Upper lobe of left lung (tissue), 6 donors: ENCODE results near the gene MXRA7. TPM values are rescaled to one million over a fixed set of nuclear protein-coding genes. Genes with fewer than 3 reads are reported as not detected.

ENCODE experiments used
- ATAC-seq, 2 donors: fragments of 200-7000 bp; cut with Tn5 transposase; one replicate each; pipeline ENCODE4 v1.9.1; 2022; ENCODE audit warnings: mild to moderate bottlenecking in 2 of 2, moderate library complexity in 2 of 2; ENCODE audit not compliant: low FRiP score in 2 of 2
- DNase-seq, 2 donors: peaks; one replicate each; pipeline ENCODE4 v3.0.0-alpha.2; 2019 to 2020
- H3K27ac ChIP-seq, 4 donors: fragments of 200-600 bp; sonication (generic); one replicate each; pipeline ENCODE4 v1.5.1; 2016 to 2019
- H3K27me3 ChIP-seq, 4 donors: fragments of 200-600 bp; sonication (generic); one replicate each; pipeline ENCODE4 v1.5.1; 2017 to 2019
- H3K36me3 ChIP-seq, 4 donors: fragments of 200-600 bp; sonication (generic); one replicate each; pipeline ENCODE4 v1.5.1; 2016 to 2019
- H3K4me1 ChIP-seq, 4 donors: fragments of 200-600 bp; sonication (generic); one replicate each; pipeline ENCODE4 v1.5.1; 2018 to 2019
- H3K4me3 ChIP-seq, 4 donors: fragments of 200-600 bp; sonication (generic); one replicate each; pipeline ENCODE4 v1.5.1; 2017 to 2019; ENCODE audit warnings: mild to moderate bottlenecking in 2 of 4, moderate library complexity in 1 of 4
- H3K9me3 ChIP-seq, 4 donors: fragments of 200-600 bp; sonication (generic); one replicate each; pipeline ENCODE4 v1.5.1; 2018 to 2019
- CTCF ChIP-seq, 6 experiments: fragments of 450-650 bp in 4 of 6; fragments of 200-600 bp in 2 of 6; sonication (generic) in 2 of 6; IDR thresholded peaks; one replicate each; pipeline ENCODE4 v1.5.1; 2016 to 2019; ENCODE audit warnings: antibody characterized with exemption in 6 of 6
- EP300 ChIP-seq, 4 donors: sonication (generic); formaldehyde crosslinking; IDR thresholded peaks; one replicate each; pipeline ENCODE4 v1.5.1; 2017; ENCODE audit warnings: antibody characterized with exemption in 4 of 4, control low read depth in 2 of 4
- POLR2A ChIP-seq, 4 donors: fragments of 450-650 bp; IDR thresholded peaks; one replicate each; pipeline ENCODE4 v1.5.1; 2016 to 2017; ENCODE audit warnings: antibody characterized with exemption in 4 of 4, mild to moderate bottlenecking in 2 of 4
- POLR2AphosphoS5 ChIP-seq, 2 donors: sonication (generic); formaldehyde crosslinking; IDR thresholded peaks; one replicate each; pipeline ENCODE4 v1.5.1; 2017; ENCODE audit warnings: antibody characterized with exemption in 2 of 2
- WGBS, 2 donors: methylation state at CpG; one replicate each; pipeline ENCODE4 v1.1.5; 2017 to 2018; 5-methylcytosine and 5-hydroxymethylcytosine counted together
- total RNA-seq, 6 donors: library from RNA; depleted of rRNA in 4 of 6; stranded (reverse); fragments of >200 nt in 4 of 6; gene quantifications; one replicate each; pipeline versions ENCODE4 v1.1.0 to v1.2.1, GENCODE V29; 2016 to 2021
- donor health status: DM: no; HTN: no; CAD: no; lungs with moderate emphysema.
- donor health status: DM: no; HTN: yes; CAD: no; lungs with severe emphysema.

MXRA7 gene
- total RNA-seq, 6 donors from 2014 or later = 21.0 to 147 (median 73.5) TPM

- no peak for DNase-seq
- peaks cover 25 to 45% (median 38%) of the 10 kb centered on the region in 4 donors for H3K4me1 ChIP-seq
Observed at GRCh38 chr17:76702941-76703637, 7.7 kb downstream of the MXRA7 start.

GRCh38 chr17:76702076-76702475 is 8.7 kb downstream of the MXRA7 start:
- Histone ChIP-seq H3K36me3 (no peaks in the 10 kb centered on the region), H3K9me3 (no peaks in the 10 kb centered on the region), H3K27ac (peak overlapping the region in 2 of 4 donors; percentile 88), H3K27me3 (no peaks in the 10 kb centered on the region), H3K4me3 (no peak overlapping the region), H3K4me1 (peaks cover 29 to 51% (median 41%) of the 10 kb centered on the region in 4 donors)
- no peak for TF ChIP-seq POLR2A (IDR thresholded peaks at IDR 0.05)
- no peak for TF ChIP-seq POLR2AphosphoS5 (IDR thresholded peaks at IDR 0.05)
- TF ChIP-seq CTCF (IDR thresholded peaks at IDR 0.05) = no peak
- no peak for TF ChIP-seq EP300 (IDR thresholded peaks at IDR 0.05)
- DNase-seq (no peak), ATAC-seq (no peak)
- 60 to 61% methylated on average over 2 of the region's 2 CpGs for WGBS, 2 donors

More at GRCh38 chr17:76702941-76703637, 7.7 kb downstream of the MXRA7 start:
- 91 to 93% methylated on average over 10 of the region's 10 CpGs for WGBS, 2 donors
- H3K36me3 ChIP-seq = no peaks in the 10 kb centered on the region
- H3K27me3 ChIP-seq = no peaks in the 10 kb centered on the region
- no peaks in the 10 kb centered on the region for H3K9me3 ChIP-seq
- no peak for ATAC-seq
- H3K4me3 ChIP-seq = no peak overlapping the region
- no peak overlapping the region for H3K27ac ChIP-seq
- TF ChIP-seq CTCF (IDR thresholded peaks at IDR 0.05) (no peak), POLR2A (IDR thresholded peaks at IDR 0.05) (no peak), POLR2AphosphoS5 (IDR thresholded peaks at IDR 0.05) (no peak), EP300 (IDR thresholded peaks at IDR 0.05) (no peak)

GRCh38 chr17:76701471-76701967 is 9.2 kb downstream of the MXRA7 start:
- Histone ChIP-seq H3K4me1 (peaks cover 34 to 57% (median 44%) of the 10 kb centered on the region in 4 donors), H3K4me3 (peak overlapping the region in 2 of 4 donors; percentile 2 to 38), H3K27ac (peak overlapping the region; percentile 81 to 88 (median 88)), H3K9me3 (no peaks in the 10 kb centered on the region), H3K36me3 (no peaks in the 10 kb centered on the region), H3K27me3 (no peaks in the 10 kb centered on the region)
- ATAC-seq (no peak), DNase-seq (no peak)
- WGBS, 2 donors = 68 to 76% methylated on average over 5 to 11 of the region's 11 CpGs
- no peak for TF ChIP-seq CTCF (IDR thresholded peaks at IDR 0.05)
- no peak for TF ChIP-seq POLR2AphosphoS5 (IDR thresholded peaks at IDR 0.05)
- TF ChIP-seq POLR2A (IDR thresholded peaks at IDR 0.05) = no peak
- TF ChIP-seq EP300 (IDR thresholded peaks at IDR 0.05) = no peak

- H3K27me3 ChIP-seq = no peaks in the 10 kb centered on the region
- H3K9me3 ChIP-seq = no peaks in the 10 kb centered on the region
- TF ChIP-seq POLR2AphosphoS5 (IDR thresholded peaks at IDR 0.05) = peak; percentile 53 to 63
- TF ChIP-seq CTCF (IDR thresholded peaks at IDR 0.05) = no peak
- TF ChIP-seq POLR2A (IDR thresholded peaks at IDR 0.05) = peak in 2 of 4 donors; percentile 18 to 29
- peak in 1 of 4 donors; percentile 29 for TF ChIP-seq EP300 (IDR thresholded peaks at IDR 0.05)
- peaks cover 41 to 63% (median 48%) of the 10 kb centered on the region in 4 donors for H3K4me1 ChIP-seq
- peak; percentile 79 to 85 for ATAC-seq
- DNase-seq = no peak
- peak overlapping the region in 2 of 4 donors; percentile 2 to 38 for H3K4me3 ChIP-seq
- 57 to 59% methylated on average over 33 of the region's 33 CpGs for WGBS, 2 donors
- peak overlapping the region; percentile 81 to 88 (median 88) for H3K27ac ChIP-seq
- H3K36me3 ChIP-seq = no peaks in the 10 kb centered on the region
Observed at GRCh38 chr17:76700617-76701470, 9.9 kb downstream of the MXRA7 start.
